GM21576 (cell line): ENCODE measurements around the gene FGGY.

Experiments used
- ATAC-seq: cut with Tn5 transposase; IDR thresholded peaks from one replicate; pipeline ENCODE4 v1.9.1; 2021; ENCODE audit warnings: mild to moderate bottlenecking, moderate library complexity; ENCODE audit not compliant: unreplicated experiment

Gene FGGY

DNA sequence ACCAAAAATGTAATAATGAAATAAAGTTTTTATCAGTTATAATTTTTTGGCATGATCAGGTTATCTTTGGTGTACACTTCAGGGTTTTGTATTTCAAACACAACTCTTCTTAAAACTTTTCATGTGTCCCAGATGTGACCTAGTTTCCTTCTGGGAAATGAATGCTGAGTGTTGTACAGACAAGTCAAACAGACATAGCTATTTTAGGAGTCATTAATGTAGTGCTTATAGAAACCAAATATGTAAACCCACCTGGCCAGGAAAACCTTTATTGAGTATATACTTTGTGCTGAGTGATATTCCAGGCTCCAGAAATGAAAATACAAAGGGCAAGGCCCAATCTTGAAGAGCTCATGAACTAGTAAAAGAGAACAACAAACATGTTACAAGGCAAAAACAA is 491.9 kb downstream of the FGGY start:
- no peak for ATAC-seq

GRCh38 chr1:59798600-59798999 is 501.7 kb downstream of the FGGY start:
- ATAC-seq, result no peak

DNA sequence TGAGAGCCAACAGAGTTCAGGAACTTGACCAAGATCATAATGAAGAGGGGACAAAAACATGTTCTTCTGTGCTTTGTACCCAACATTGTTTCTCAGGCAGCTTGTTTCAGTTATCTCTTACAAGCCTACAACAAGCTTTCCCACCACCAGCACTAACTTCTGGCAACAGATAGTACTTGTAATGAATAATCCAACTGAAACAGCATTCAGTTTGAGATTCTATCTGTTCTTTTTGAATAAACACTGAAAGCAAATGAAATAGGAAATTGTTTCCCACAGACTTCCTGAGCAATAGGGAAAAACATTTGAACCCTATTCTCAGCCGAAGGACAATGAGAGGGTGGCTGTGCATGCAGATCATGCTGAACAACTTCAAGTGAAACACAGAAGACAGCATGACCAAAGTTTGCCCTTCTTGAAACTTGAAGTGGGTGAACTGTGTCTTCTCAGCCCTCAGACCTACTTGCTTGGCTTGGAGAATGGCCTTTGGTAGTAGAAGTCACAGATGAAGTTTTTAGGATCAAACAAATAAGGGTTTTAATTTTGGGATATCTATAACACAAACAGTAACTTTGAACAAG is 506.7 kb downstream of the FGGY start:
- ATAC-seq, result no peak

DNA sequence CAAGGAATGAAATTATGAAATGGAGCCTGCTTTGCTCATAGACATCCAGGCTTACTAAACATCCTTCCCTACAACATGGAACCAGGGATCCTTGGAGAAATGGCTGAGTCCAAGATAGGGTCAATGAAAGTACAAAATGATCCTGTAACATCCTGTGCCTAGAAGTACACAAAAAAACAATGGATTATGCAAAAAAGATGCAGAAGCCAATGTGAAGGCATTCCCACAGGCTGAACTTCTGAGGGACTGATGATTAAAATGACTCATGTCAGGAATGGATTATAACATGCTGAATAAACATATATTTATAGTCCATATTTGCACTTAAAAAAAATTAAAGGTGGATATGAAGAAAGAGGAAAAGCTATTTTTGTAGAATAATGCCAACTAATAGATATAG is 507.4 kb downstream of the FGGY start:
- no peak for ATAC-seq

- no peak for ATAC-seq
Measured at GRCh38 chr1:59805554-59805953, 508.7 kb downstream of the FGGY start.
